Measurements from ENCODE around the gene C1orf167. TPM values are rescaled to one million over a fixed set of nuclear protein-coding genes. Genes with fewer than 3 reads are reported as not detected.

C1orf167 gene
- total and polyA plus RNA-seq, 4 donors, result 0.37 TPM; not detected in 3

GRCh38 chr1:11771481-11772043 lies 9.6 kb downstream of the C1orf167 start:
- 77% methylated on average over 11 of the region's 11 CpGs for WGBS
- H3K36me3 ChIP-seq (ENCODE audit: control insufficient read depth in 4 of 4, insufficient read depth in 3 of 4, low read depth in 1 of 4, low read length in 3 of 4), result no peaks in the 10 kb centered on the region
- H3K9me3 ChIP-seq (ENCODE audit: control insufficient read depth in 4 of 4, low read length in 3 of 4), result no peaks in the 10 kb centered on the region
- H3K27ac ChIP-seq (ENCODE audit: low read depth in 1 of 2, low read length in 2 of 2), result no peak overlapping the region
- H3K4me3 ChIP-seq (ENCODE audit: low read depth in 1 of 3, low read length in 3 of 3), result no peak overlapping the region
- H3K27me3 ChIP-seq (ENCODE audit: control insufficient read depth in 4 of 4, insufficient read depth in 4 of 4, low read length in 3 of 4), result no peaks in the 10 kb centered on the region
- peaks cover 0 to under 1% (median 0%) of the 10 kb centered on the region in 4 donors for H3K4me1 ChIP-seq (ENCODE audit: control insufficient read depth in 4 of 4, insufficient read depth in 4 of 4, low read length in 3 of 4)
- no peak overlapping the region for H3K9ac ChIP-seq (ENCODE audit: low read depth in 1 of 2, low read length in 2 of 2)
- no peak for DNase-seq (ENCODE audit: low spot score)
- TF ChIP-seq TAF1 (conservative IDR thresholded peaks at IDR 0.05) (no peak), NR2F2 (IDR thresholded peaks at IDR 0.05) (no peak), FOXA2 (IDR thresholded peaks at IDR 0.05) (no peak), HNF4G (IDR thresholded peaks at IDR 0.05) (no peak), EGR1 (IDR thresholded peaks at IDR 0.05; ENCODE audit: low read depth in 2 of 2) (no peak), ATF3 (IDR thresholded peaks at IDR 0.05) (no peak), RAD21 (IDR thresholded peaks at IDR 0.05) (no peak), HNF4A (conservative IDR thresholded peaks at IDR 0.05) (no peak), GABPA (IDR thresholded peaks at IDR 0.05 in 1 of 2, conservative IDR thresholded peaks at IDR 0.05 in 1 of 2) (no peak), SP1 (IDR thresholded peaks at IDR 0.05) (no peak)
- TF ChIP-seq, protein P1, sequence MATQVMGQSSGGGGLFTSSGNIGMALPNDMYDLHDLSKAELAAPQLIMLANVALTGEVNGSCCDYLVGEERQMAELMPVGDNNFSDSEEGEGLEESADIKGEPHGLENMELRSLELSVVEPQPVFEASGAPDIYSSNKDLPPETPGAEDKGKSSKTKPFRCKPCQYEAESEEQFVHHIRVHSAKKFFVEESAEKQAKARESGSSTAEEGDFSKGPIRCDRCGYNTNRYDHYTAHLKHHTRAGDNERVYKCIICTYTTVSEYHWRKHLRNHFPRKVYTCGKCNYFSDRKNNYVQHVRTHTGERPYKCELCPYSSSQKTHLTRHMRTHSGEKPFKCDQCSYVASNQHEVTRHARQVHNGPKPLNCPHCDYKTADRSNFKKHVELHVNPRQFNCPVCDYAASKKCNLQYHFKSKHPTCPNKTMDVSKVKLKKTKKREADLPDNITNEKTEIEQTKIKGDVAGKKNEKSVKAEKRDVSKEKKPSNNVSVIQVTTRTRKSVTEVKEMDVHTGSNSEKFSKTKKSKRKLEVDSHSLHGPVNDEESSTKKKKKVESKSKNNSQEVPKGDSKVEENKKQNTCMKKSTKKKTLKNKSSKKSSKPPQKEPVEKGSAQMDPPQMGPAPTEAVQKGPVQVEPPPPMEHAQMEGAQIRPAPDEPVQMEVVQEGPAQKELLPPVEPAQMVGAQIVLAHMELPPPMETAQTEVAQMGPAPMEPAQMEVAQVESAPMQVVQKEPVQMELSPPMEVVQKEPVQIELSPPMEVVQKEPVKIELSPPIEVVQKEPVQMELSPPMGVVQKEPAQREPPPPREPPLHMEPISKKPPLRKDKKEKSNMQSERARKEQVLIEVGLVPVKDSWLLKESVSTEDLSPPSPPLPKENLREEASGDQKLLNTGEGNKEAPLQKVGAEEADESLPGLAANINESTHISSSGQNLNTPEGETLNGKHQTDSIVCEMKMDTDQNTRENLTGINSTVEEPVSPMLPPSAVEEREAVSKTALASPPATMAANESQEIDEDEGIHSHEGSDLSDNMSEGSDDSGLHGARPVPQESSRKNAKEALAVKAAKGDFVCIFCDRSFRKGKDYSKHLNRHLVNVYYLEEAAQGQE (IDR thresholded peaks at IDR 0.05), result no peak
- TF ChIP-seq, protein P2, sequence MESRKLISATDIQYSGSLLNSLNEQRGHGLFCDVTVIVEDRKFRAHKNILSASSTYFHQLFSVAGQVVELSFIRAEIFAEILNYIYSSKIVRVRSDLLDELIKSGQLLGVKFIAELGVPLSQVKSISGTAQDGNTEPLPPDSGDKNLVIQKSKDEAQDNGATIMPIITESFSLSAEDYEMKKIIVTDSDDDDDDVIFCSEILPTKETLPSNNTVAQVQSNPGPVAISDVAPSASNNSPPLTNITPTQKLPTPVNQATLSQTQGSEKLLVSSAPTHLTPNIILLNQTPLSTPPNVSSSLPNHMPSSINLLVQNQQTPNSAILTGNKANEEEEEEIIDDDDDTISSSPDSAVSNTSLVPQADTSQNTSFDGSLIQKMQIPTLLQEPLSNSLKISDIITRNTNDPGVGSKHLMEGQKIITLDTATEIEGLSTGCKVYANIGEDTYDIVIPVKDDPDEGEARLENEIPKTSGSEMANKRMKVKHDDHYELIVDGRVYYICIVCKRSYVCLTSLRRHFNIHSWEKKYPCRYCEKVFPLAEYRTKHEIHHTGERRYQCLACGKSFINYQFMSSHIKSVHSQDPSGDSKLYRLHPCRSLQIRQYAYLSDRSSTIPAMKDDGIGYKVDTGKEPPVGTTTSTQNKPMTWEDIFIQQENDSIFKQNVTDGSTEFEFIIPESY (IDR thresholded peaks at IDR 0.05), result no peak
- TF ChIP-seq, protein P3, sequence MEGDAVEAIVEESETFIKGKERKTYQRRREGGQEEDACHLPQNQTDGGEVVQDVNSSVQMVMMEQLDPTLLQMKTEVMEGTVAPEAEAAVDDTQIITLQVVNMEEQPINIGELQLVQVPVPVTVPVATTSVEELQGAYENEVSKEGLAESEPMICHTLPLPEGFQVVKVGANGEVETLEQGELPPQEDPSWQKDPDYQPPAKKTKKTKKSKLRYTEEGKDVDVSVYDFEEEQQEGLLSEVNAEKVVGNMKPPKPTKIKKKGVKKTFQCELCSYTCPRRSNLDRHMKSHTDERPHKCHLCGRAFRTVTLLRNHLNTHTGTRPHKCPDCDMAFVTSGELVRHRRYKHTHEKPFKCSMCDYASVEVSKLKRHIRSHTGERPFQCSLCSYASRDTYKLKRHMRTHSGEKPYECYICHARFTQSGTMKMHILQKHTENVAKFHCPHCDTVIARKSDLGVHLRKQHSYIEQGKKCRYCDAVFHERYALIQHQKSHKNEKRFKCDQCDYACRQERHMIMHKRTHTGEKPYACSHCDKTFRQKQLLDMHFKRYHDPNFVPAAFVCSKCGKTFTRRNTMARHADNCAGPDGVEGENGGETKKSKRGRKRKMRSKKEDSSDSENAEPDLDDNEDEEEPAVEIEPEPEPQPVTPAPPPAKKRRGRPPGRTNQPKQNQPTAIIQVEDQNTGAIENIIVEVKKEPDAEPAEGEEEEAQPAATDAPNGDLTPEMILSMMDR (IDR thresholded peaks at IDR 0.05; ENCODE audit: low read depth, low read length, missing input control), result no peak

- H3K36me3 ChIP-seq (ENCODE audit: control insufficient read depth in 4 of 4, insufficient read depth in 3 of 4, low read depth in 1 of 4, low read length in 3 of 4), result no peaks in the 10 kb centered on the region
- no peaks in the 10 kb centered on the region for H3K27me3 ChIP-seq (ENCODE audit: control insufficient read depth in 4 of 4, insufficient read depth in 4 of 4, low read length in 3 of 4)
- 74% methylated on average over 5 of the region's 5 CpGs for WGBS
- DNase-seq (ENCODE audit: low spot score), result no peak
- H3K9me3 ChIP-seq (ENCODE audit: control insufficient read depth in 4 of 4, low read length in 3 of 4), result no peaks in the 10 kb centered on the region
- H3K9ac ChIP-seq (ENCODE audit: low read depth in 1 of 2, low read length in 2 of 2), result no peak overlapping the region
- peaks cover 0 to 8% (median 4%) of the 10 kb centered on the region in 4 donors for H3K4me1 ChIP-seq (ENCODE audit: control insufficient read depth in 4 of 4, insufficient read depth in 4 of 4, low read length in 3 of 4)
- H3K27ac ChIP-seq (ENCODE audit: low read depth in 1 of 2, low read length in 2 of 2), result no peak overlapping the region
- no peak overlapping the region for H3K4me3 ChIP-seq (ENCODE audit: low read depth in 1 of 3, low read length in 3 of 3)
- TF ChIP-seq GABPA (IDR thresholded peaks at IDR 0.05 in 1 of 2, conservative IDR thresholded peaks at IDR 0.05 in 1 of 2) (no peak), HNF4G (IDR thresholded peaks at IDR 0.05) (no peak), NR2F2 (IDR thresholded peaks at IDR 0.05) (no peak), ATF3 (IDR thresholded peaks at IDR 0.05) (no peak), RXRA (IDR thresholded peaks at IDR 0.05) (no peak), HNF4A (conservative IDR thresholded peaks at IDR 0.05) (no peak), FOXA2 (IDR thresholded peaks at IDR 0.05) (no peak), TAF1 (conservative IDR thresholded peaks at IDR 0.05) (no peak), YY1 (IDR thresholded peaks at IDR 0.05) (no peak), SP1 (IDR thresholded peaks at IDR 0.05) (no peak), RAD21 (IDR thresholded peaks at IDR 0.05) (no peak), EGR1 (IDR thresholded peaks at IDR 0.05; ENCODE audit: low read depth in 2 of 2) (no peak)
- TF ChIP-seq, protein P1 (IDR thresholded peaks at IDR 0.05), result no peak
- TF ChIP-seq, protein P3 (IDR thresholded peaks at IDR 0.05; ENCODE audit: low read depth, low read length, missing input control), result no peak
Observed at GRCh38 chr1:11772458-11772857, 10.5 kb downstream of the C1orf167 start.
